ENCODE results near the gene BDNF.
"Not testable (repeated sequence)": the region's sequence is repeated elsewhere in the genome, so short reads cannot be mapped to it uniquely, and the experiment has no call there.

Gene BDNF

DNA sequence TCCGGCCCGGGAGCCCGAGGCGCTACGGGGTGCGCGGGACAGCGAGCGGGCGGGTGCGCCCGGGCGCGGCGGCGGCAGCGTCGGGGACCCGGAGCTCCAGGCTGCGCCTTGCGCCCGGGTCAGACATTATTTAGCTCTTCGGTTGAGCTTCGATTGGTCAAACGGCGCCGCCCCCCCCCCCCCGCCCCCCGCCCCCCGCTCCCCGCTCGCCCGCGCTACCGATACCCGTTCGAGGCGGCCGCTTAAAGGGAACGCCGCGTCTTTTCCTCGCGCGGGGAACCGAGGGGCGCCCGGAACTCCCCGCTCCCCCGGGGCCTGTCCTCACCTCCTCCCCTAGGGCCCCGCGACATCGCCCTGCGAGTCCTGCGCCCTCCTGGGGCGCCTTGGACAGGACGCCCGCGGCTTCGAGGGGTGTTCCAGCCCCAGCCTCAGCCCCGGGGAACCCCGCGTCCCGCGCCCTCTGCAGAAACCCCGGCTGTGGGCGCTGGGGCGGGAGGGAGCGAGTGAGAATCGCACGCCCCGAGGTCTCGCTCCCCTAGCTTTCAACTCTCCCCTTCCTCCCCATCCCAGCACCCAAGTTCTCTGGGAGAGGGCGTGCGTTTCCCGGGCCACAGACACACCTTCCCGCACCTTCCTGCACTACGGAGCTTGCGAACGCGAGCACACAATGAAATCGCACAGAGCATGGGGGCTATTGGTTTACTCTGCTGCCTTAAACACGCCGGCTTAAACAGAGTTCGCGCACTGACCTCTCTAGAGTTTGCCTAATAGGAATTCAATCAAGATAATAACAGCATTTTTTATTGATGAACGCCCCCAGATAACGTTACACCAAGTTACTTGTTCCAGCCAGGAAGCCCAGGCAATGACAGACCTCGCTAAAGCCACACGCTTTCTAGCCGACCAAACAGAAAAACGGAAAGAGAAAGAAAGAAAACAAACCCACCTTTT, at the start of gene BDNF:
TSS of gene BDNF (minus strand) at position 105 of the 951 bp plus-strand sequence. CDS start 41,891 bp downstream, outside the sequence.
- peaks cover 60% of the 10 kb centered on the region for H3K27me3 Mint-ChIP-seq
- DNase-seq, result no peak

GRCh38 chr11:27740362-27741013, 40.2 kb upstream of the BDNF start:
- H3K4me1 Mint-ChIP-seq, result no peaks in the 10 kb centered on the region
- H3K27ac Mint-ChIP-seq, result no peak overlapping the region
- CTCF ChIA-PET, result no interaction called here
- H3K27me3 Mint-ChIP-seq, result peaks cover 4% of the 10 kb centered on the region
- no peaks in the 10 kb centered on the region for H3K9me3 Mint-ChIP-seq
- H3K4me3 Mint-ChIP-seq, result no peak overlapping the region
- no peaks in the 10 kb centered on the region for H3K36me3 Mint-ChIP-seq
- DNase-seq, result no peak

More for the DNA sequence above, at the start of gene BDNF:
- H3K4me1 Mint-ChIP-seq, result peaks cover 23% of the 10 kb centered on the region
- H3K36me3 Mint-ChIP-seq, result no peaks in the 10 kb centered on the region
- no peak within 1 kb of the TSS for H3K27ac Mint-ChIP-seq
- H3K9me3 Mint-ChIP-seq, result no peaks in the 10 kb centered on the region
- CTCF ChIA-PET, result interaction anchor here (0.7 to 2.6 kb wide), 4 partner anchors 21 to 1628 kb away, joined by 3 to 33 read pairs (median 4); no protein-coding TSS in a partner anchor
- H3K4me3 Mint-ChIP-seq, result peak within 1 kb of the TSS; percentile 69

DNA sequence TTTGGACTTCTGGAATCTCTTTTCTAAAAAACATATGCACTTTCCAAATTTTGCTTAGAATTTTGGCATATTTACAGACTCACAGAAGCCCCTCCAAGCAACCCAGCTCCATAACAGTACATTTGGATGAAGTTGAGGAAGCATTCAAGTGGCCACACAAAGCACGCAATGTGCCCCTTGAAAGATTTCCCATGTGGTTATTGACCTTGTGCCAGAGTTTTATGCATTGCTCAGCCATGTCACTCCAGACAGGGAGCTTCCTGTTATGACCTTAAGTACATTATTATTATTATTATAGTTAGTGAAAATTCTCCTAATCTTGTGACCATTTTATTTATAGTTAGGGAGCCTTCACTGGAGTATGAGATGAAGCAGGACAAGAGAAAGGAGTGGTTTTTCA, 35.0 kb upstream of the BDNF start:
- Mint-ChIP-seq H3K36me3 (no peaks in the 10 kb centered on the region), H3K27me3 (peaks cover 4% of the 10 kb centered on the region), H3K4me1 (no peaks in the 10 kb centered on the region), H3K4me3 (no peak overlapping the region), H3K27ac (no peak overlapping the region), H3K9me3 (no peaks in the 10 kb centered on the region)
- CTCF ChIA-PET, result no interaction called here
- no peak for DNase-seq

- H3K4me1 Mint-ChIP-seq, H3K27me3 Mint-ChIP-seq, H3K9me3 Mint-ChIP-seq, DNase-seq, H3K4me3 Mint-ChIP-seq, H3K27ac Mint-ChIP-seq, CTCF ChIA-PET, H3K36me3 Mint-ChIP-seq: not testable (repeated sequence)
Observed at GRCh38 chr11:27731803-27732202, 31.5 kb upstream of the BDNF start.

DNA sequence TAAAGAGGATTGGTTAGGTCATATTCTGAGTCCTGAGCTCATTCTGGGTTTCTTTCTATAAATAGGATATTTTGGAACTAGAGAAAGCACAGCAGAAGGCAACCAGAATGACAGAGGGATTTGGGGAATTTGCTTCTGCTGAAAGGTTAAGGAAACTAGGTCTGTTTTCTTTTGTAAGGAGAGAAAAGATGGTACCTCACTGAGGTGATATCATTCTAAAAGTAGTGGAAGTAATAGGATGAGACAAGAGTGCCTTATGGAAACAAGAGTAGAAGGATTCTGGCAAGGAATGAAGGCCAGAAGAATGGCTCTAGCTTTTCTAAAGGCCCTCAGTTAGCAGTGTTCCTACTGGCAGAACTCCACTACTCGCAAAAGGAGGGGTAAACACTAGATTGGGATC, 26.7 kb upstream of the BDNF start:
- Mint-ChIP-seq H3K4me3 (no peak overlapping the region), H3K9me3 (no peaks in the 10 kb centered on the region), H3K27ac (no peak overlapping the region), H3K4me1 (no peaks in the 10 kb centered on the region), H3K27me3 (peaks cover 15% of the 10 kb centered on the region), H3K36me3 (no peaks in the 10 kb centered on the region)
- no peak for DNase-seq
- CTCF ChIA-PET, result no interaction called here

- no peak for DNase-seq
- no peak overlapping the region for H3K27ac Mint-ChIP-seq
- H3K9me3 Mint-ChIP-seq, result peaks cover 3% of the 10 kb centered on the region
- CTCF ChIA-PET, result no interaction called here
- H3K4me1 Mint-ChIP-seq, result no peaks in the 10 kb centered on the region
- no peak overlapping the region for H3K4me3 Mint-ChIP-seq
- H3K27me3 Mint-ChIP-seq, result peaks cover 45% of the 10 kb centered on the region
- peaks cover 3% of the 10 kb centered on the region for H3K36me3 Mint-ChIP-seq
Observed at GRCh38 chr11:27723687-27724086, 23.4 kb upstream of the BDNF start.

DNA sequence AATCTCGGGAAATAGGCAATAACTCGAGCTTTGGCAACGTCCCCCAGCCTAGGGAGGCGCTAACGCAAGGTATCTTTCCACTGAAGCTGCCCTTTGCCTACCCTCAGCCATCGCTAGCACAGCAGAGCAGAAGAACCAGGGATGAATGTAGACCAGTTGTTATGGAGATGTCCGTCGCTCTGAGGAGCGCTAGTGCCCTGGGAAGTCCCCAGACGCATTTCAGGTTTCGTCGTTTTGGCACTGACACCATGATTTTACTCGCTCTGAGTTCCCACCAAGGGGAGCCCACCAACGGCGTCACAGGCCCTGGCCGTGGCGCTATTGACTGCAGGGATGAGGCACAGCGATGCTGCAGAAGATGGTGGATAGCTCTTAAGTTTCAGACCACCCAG, 22.7 kb upstream of the BDNF start:
- CTCF ChIA-PET, result no interaction called here
- Mint-ChIP-seq H3K4me1 (no peaks in the 10 kb centered on the region), H3K4me3 (no peak overlapping the region), H3K27ac (no peak overlapping the region), H3K9me3 (peaks cover 3% of the 10 kb centered on the region), H3K36me3 (peaks cover 3% of the 10 kb centered on the region), H3K27me3 (peaks cover 52% of the 10 kb centered on the region)
- no peak for DNase-seq

- H3K4me1 Mint-ChIP-seq, result no peaks in the 10 kb centered on the region
- H3K4me3 Mint-ChIP-seq, result peak overlapping the region; percentile 16
- H3K9me3 Mint-ChIP-seq, result peaks cover 3% of the 10 kb centered on the region
- peaks cover 3% of the 10 kb centered on the region for H3K36me3 Mint-ChIP-seq
- peaks cover 55% of the 10 kb centered on the region for H3K27me3 Mint-ChIP-seq
- CTCF ChIA-PET, result interaction anchor here (1.3 kb wide), 1 partner anchor 22 kb away, joined by 3 read pairs; the partner anchor contains the start of gene BDNF
- no peak overlapping the region for H3K27ac Mint-ChIP-seq
- DNase-seq, result no peak
Observed at GRCh38 chr11:27722117-27722952, 22.1 kb upstream of the BDNF start.

- no peak overlapping the region for H3K27ac Mint-ChIP-seq
- H3K4me1 Mint-ChIP-seq, result no peaks in the 10 kb centered on the region
- no peak for DNase-seq
- no peak overlapping the region for H3K4me3 Mint-ChIP-seq
- H3K27me3 Mint-ChIP-seq, result peaks cover 55% of the 10 kb centered on the region
- H3K9me3 Mint-ChIP-seq, result peaks cover 3% of the 10 kb centered on the region
- CTCF ChIA-PET, result interaction anchor here (0.9 to 1.3 kb wide), 2 partner anchors 21 to 23 kb away, joined by 3 read pairs; partner anchors contain the start of gene BDNF
- H3K36me3 Mint-ChIP-seq, result peaks cover 3% of the 10 kb centered on the region
Observed at GRCh38 chr11:27721264-27722116, 21.2 kb upstream of the BDNF start.

GRCh38 chr11:27720277-27720830, 20.1 kb upstream of the BDNF start:
- Mint-ChIP-seq H3K36me3 (peaks cover 3% of the 10 kb centered on the region), H3K9me3 (peaks cover 3% of the 10 kb centered on the region), H3K27me3 (peaks cover 55% of the 10 kb centered on the region), H3K27ac (no peak overlapping the region), H3K4me3 (no peak overlapping the region), H3K4me1 (no peaks in the 10 kb centered on the region)
- CTCF ChIA-PET, result interaction anchor here (0.7 kb wide), 2 partner anchors 22 to 558 kb away, joined by 3 to 4 read pairs; no protein-coding TSS in a partner anchor
- DNase-seq, result peak; percentile 52

DNA sequence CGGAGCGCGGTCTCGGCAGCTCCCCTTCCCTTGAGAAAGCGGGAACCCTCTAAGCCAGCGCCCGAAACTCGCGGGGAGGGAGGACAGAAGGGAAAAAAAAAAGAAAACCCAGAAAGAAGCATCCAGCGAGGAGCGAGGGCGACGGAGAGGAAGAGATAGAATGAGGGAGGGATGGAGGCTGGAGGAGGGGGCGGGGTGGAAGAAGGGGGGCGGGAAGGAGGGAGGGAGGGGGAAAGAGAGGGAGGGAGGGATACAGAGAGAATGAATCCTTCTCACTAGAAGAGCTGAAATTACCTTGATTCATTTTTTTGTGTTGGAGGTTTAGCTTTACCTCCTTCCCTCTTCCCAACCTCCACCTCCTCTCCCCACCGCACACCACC, 19.3 kb upstream of the BDNF start:
- no peak overlapping the region for H3K27ac Mint-ChIP-seq

DNA sequence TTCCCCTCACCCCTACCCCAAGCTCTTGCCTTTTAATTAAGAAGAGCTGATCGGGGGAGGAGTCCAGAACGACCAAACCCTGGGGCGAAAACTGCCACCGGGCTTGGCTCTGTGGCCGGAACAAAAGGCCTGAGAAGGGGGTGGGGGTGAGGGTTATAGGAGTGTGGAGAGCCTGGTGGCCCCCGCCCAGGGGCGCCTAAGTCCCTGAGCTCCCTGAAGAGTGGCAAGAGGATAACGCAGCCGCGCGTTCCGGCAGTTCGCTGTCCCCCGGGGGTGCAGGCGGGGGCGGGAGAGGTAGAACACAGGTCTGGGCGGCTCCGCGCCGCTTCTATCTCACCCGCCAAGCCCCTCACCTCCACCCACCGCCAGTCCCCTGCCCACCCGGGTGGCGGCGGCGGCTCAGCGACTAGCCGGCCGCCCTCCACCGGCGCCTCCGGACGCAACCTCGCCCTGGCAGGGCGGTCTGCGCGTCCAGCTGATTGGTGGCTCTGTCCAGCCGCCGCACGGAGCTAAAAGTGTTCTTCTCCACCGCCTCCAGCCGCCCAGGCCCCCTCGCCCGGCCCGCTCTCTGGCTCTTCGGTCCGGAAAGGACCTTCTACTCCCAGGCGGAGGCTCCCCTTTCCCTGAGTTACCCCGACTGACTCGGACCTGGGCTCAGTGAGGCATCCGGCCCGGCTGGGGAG, 18.7 kb upstream of the BDNF start:
- Mint-ChIP-seq H3K27me3 (peaks cover 55% of the 10 kb centered on the region), H3K4me1 (no peaks in the 10 kb centered on the region)
- CTCF ChIA-PET, result no interaction called here

More for the DNA sequence above, 19.3 kb upstream of the BDNF start:
- no peak for DNase-seq
- peaks cover 3% of the 10 kb centered on the region for H3K36me3 Mint-ChIP-seq
- H3K4me3 Mint-ChIP-seq, result no peak overlapping the region
- CTCF ChIA-PET, result interaction anchor here (0.7 kb wide), 1 partner anchor 21 kb away, joined by 4 read pairs; no protein-coding TSS in a partner anchor
- H3K9me3 Mint-ChIP-seq, result peaks cover 3% of the 10 kb centered on the region
- H3K4me1 Mint-ChIP-seq, result no peaks in the 10 kb centered on the region
- peaks cover 55% of the 10 kb centered on the region for H3K27me3 Mint-ChIP-seq

More for the DNA sequence above, 18.7 kb upstream of the BDNF start:
- Mint-ChIP-seq H3K27ac (no peak overlapping the region), H3K4me3 (no peak overlapping the region), H3K36me3 (peaks cover 3% of the 10 kb centered on the region), H3K9me3 (peaks cover 3% of the 10 kb centered on the region)
- no peak for DNase-seq

Measured in activated naive CD4-positive, alpha-beta T cell treated with anti-CD3 and anti-CD28 coated beads, Interleukin-2, amount 10 ng/mL, durations not matched to agents 7 days and 5 days (primary cell).